ENCODE results near the gene FAM222A.

DNA sequence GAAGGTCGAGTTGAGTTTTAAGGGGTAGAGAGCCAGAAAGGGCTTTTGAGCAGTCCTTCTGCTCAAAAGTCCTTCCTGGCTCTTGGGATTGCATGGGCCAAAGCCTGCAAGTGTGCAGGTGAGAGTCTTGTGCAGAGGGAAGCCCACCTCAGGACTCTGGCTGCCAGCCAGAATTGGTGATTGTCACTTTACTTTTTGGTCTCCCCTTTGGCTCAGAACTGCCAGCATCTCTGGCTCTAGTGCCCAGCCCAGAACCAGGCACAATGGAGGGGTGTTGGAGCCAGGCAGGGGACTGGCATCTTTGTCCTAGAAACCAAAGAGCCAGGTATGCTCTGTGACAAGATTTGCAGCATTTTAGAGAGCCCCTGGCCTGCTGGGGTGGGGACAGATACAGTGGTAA lies 23.5 kb downstream of the FAM222A start:
- TF ChIP-seq, protein P1, sequence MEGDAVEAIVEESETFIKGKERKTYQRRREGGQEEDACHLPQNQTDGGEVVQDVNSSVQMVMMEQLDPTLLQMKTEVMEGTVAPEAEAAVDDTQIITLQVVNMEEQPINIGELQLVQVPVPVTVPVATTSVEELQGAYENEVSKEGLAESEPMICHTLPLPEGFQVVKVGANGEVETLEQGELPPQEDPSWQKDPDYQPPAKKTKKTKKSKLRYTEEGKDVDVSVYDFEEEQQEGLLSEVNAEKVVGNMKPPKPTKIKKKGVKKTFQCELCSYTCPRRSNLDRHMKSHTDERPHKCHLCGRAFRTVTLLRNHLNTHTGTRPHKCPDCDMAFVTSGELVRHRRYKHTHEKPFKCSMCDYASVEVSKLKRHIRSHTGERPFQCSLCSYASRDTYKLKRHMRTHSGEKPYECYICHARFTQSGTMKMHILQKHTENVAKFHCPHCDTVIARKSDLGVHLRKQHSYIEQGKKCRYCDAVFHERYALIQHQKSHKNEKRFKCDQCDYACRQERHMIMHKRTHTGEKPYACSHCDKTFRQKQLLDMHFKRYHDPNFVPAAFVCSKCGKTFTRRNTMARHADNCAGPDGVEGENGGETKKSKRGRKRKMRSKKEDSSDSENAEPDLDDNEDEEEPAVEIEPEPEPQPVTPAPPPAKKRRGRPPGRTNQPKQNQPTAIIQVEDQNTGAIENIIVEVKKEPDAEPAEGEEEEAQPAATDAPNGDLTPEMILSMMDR (IDR thresholded peaks at IDR 0.05) = no peak
- no peak for TF ChIP-seq POLR2A (IDR thresholded peaks at IDR 0.05)

Data from uterus (tissue), 2 donors.